Measurements from ENCODE around the gene LIFR. TPM values are rescaled to one million over a fixed set of nuclear protein-coding genes. Genes with fewer than 3 reads are reported as not detected.

Gene LIFR
- total RNA-seq, 1 donor from 2014 or later: 8.9 TPM

DNA sequence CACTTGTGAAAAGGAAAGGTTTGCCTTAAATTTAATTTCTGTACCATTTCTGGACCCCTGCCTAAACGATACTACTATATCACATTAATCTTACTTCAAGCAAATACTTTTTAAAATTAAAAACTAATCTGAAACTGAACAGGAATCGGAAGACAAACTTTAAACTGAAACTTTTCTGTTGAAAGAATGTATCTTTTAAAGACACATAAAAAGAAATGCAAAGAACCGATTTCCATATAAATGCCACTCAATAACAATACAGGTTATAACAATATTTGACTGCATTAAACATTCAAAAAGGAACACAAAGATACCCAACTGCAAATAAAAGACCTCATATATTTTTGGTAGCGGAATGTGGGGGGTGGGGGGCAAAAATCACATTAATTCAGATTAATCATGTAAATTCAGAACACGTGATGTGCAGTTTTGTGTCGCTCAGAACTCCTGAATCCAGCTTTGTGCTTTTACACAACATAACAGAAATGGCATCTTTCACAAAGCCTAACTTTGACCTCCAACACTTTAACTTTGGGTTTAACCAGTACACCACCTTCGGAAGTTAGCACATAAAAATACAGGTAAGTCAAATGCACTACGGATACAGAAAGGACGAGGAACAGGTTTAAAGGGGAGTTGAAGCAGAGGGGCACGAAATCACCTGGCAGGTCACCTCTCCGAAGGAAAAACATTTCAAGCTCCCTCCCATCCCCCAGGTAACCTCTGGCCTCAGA is 925 bp downstream of the LIFR start:
- DNase-seq (ENCODE audit: extremely low spot score, unreplicated experiment): no peak
- H3K27ac Mint-ChIP-seq (ENCODE audit: unreplicated experiment): peak overlapping the region; percentile 19

DNA sequence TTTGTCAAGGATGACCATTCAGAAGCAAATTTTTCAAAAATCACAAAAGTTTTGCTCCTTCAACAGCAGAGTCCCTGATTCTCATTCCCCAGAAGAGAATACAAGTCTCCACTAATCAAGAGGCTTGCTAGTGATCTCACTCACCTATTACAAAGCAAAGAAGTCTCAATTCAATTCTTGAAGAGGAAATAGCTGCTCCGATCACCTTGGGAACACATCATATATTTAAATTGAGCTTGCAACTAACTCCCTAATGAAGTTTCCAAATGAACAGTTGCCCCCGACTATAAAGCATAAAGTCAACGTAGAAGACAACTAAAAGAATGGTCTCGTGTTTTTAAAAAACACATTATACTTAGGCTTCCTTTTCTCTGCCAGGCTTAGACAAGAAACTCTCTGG is 1.6 kb downstream of the LIFR start:
- Mint-ChIP-seq H3K4me3 (ENCODE audit: unreplicated experiment) (peak overlapping the region; percentile 85), H3K27ac (ENCODE audit: unreplicated experiment) (no peak overlapping the region), H3K9me3 (ENCODE audit: unreplicated experiment) (no peaks in the 10 kb centered on the region), H3K36me3 (ENCODE audit: unreplicated experiment) (no peaks in the 10 kb centered on the region), H3K4me1 (ENCODE audit: unreplicated experiment) (peaks cover 26% of the 10 kb centered on the region), H3K27me3 (ENCODE audit: unreplicated experiment) (peaks cover 6% of the 10 kb centered on the region)
- no peak for DNase-seq (ENCODE audit: extremely low spot score, unreplicated experiment)
- TF ChIP-seq, protein P1, sequence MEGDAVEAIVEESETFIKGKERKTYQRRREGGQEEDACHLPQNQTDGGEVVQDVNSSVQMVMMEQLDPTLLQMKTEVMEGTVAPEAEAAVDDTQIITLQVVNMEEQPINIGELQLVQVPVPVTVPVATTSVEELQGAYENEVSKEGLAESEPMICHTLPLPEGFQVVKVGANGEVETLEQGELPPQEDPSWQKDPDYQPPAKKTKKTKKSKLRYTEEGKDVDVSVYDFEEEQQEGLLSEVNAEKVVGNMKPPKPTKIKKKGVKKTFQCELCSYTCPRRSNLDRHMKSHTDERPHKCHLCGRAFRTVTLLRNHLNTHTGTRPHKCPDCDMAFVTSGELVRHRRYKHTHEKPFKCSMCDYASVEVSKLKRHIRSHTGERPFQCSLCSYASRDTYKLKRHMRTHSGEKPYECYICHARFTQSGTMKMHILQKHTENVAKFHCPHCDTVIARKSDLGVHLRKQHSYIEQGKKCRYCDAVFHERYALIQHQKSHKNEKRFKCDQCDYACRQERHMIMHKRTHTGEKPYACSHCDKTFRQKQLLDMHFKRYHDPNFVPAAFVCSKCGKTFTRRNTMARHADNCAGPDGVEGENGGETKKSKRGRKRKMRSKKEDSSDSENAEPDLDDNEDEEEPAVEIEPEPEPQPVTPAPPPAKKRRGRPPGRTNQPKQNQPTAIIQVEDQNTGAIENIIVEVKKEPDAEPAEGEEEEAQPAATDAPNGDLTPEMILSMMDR (IDR thresholded peaks at IDR 0.05): no peak

More for the DNA sequence above, 925 bp downstream of the LIFR start:
- Mint-ChIP-seq H3K27me3 (ENCODE audit: unreplicated experiment) (peaks cover 6% of the 10 kb centered on the region), H3K4me3 (ENCODE audit: unreplicated experiment) (peak overlapping the region; percentile 85), H3K36me3 (ENCODE audit: unreplicated experiment) (no peaks in the 10 kb centered on the region), H3K4me1 (ENCODE audit: unreplicated experiment) (peaks cover 22% of the 10 kb centered on the region), H3K9me3 (ENCODE audit: unreplicated experiment) (no peaks in the 10 kb centered on the region)
- TF ChIP-seq, protein P1 (IDR thresholded peaks at IDR 0.05): no peak

- Mint-ChIP-seq H3K4me1 (ENCODE audit: unreplicated experiment) (peaks cover 30% of the 10 kb centered on the region), H3K27ac (ENCODE audit: unreplicated experiment) (no peak overlapping the region), H3K27me3 (ENCODE audit: unreplicated experiment) (peaks cover 6% of the 10 kb centered on the region), H3K4me3 (ENCODE audit: unreplicated experiment) (no peak overlapping the region), H3K9me3 (ENCODE audit: unreplicated experiment) (no peaks in the 10 kb centered on the region), H3K36me3 (ENCODE audit: unreplicated experiment) (no peaks in the 10 kb centered on the region)
- TF ChIP-seq, protein P1 (IDR thresholded peaks at IDR 0.05): no peak
- DNase-seq (ENCODE audit: extremely low spot score, unreplicated experiment): no peak
Observed at GRCh38 chr5:38554403-38554802, 2.0 kb downstream of the LIFR start.

DNA sequence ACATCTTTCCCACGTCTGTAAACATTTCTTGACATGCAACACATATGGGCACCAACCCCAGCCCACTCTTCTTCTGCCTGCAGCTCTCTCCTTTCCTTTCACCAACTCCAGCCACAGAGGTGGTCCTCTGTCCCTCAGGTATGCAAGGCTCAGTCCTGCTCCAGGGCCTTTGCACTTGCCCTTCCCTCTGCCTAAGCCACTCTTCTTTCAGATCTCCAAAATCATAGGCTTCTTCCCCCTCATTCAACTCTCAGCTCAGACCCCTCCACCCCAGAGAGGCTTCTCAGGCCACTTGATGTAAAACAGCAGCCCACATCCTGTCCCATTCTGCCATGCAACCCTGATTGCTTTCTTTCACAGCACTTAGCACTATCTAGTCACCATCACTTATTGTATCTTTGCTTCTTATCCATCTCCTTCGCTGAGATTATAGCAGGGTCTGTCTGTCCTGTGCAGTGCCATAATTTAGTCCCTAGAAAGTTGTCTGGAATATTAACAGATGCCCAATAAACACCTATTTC is 3.4 kb downstream of the LIFR start:
- H3K4me3 Mint-ChIP-seq (ENCODE audit: unreplicated experiment): no peak overlapping the region

More for the DNA sequence above, 3.4 kb downstream of the LIFR start:
- Mint-ChIP-seq H3K4me1 (ENCODE audit: unreplicated experiment) (peaks cover 33% of the 10 kb centered on the region), H3K36me3 (ENCODE audit: unreplicated experiment) (no peaks in the 10 kb centered on the region), H3K9me3 (ENCODE audit: unreplicated experiment) (no peaks in the 10 kb centered on the region), H3K27me3 (ENCODE audit: unreplicated experiment) (peaks cover 6% of the 10 kb centered on the region), H3K27ac (ENCODE audit: unreplicated experiment) (no peak overlapping the region)
- no peak for DNase-seq (ENCODE audit: extremely low spot score, unreplicated experiment)
- TF ChIP-seq, protein P1 (IDR thresholded peaks at IDR 0.05): no peak
